DND-41 (cell line): ENCODE measurements around the gene GAGE10.

Experiments
- ATAC-seq: fragments of 200-7000 bp; cut with Tn5 transposase; 3 replicates; pipeline ENCODE4 v1.9.1; 2021; ENCODE audit warnings: low read depth; ENCODE audit not compliant: insufficient read depth
- DNase-seq: peaks from one replicate; pipeline ENCODE4 v3.0.0-alpha.2; 2020
- H2AFZ ChIP-seq: 2 replicates; pipeline ENCODE4 v1.6.0; 2012; ENCODE audit warnings: low read depth, low read length
- H3K27ac ChIP-seq: 2 replicates; pipeline ENCODE4 v1.5.1; 2012; ENCODE audit warnings: low read length, inconsistent platforms
- H3K27me3 ChIP-seq: fragments of 200-600 bp; sonication (generic); 2 replicates; pipeline ENCODE4 v1.6.0; 2012; ENCODE audit warnings: low read length, mild to moderate bottlenecking, inconsistent platforms; ENCODE audit not compliant: insufficient read depth, poor library complexity
- H3K36me3 ChIP-seq: 2 replicates; pipeline ENCODE4 v1.5.1; 2012; ENCODE audit warnings: low read length, inconsistent platforms; ENCODE audit not compliant: insufficient read depth
- H3K4me1 ChIP-seq: 2 replicates; pipeline ENCODE4 v1.5.1; 2012; ENCODE audit warnings: mild to moderate bottlenecking, low read length; ENCODE audit not compliant: insufficient read depth
- H3K4me2 ChIP-seq: 2 replicates; pipeline ENCODE4 v1.6.0; 2012; ENCODE audit warnings: mild to moderate bottlenecking, moderate library complexity, low read length, inconsistent platforms; ENCODE audit not compliant: insufficient read depth
- H3K4me3 ChIP-seq, 2 experiments: fragments of 200-600 bp in 1 of 2; shearing (Covaris generic) in 1 of 2; 2 replicates each; pipeline ENCODE4 v1.5.1; 2012 to 2016; ENCODE audit warnings: inconsistent platforms in 2 of 2, low read length in 2 of 2, mild to moderate bottlenecking in 2 of 2, low read depth in 1 of 2, moderate library complexity in 1 of 2
- H3K79me2 ChIP-seq: 2 replicates; pipeline ENCODE4 v1.6.0; 2012; ENCODE audit warnings: low read length, inconsistent platforms; ENCODE audit not compliant: insufficient read depth
- H3K9ac ChIP-seq: 2 replicates; pipeline ENCODE4 v1.6.0; 2012; ENCODE audit warnings: low read depth, mild to moderate bottlenecking, inconsistent platforms, low read length, moderate library complexity
- H3K9me3 ChIP-seq: 2 replicates; pipeline ENCODE4 v1.5.1; 2012; ENCODE audit warnings: low read length, moderate library complexity, mild to moderate bottlenecking, inconsistent platforms; ENCODE audit not compliant: insufficient read depth, severe bottlenecking
- H4K20me1 ChIP-seq: 2 replicates; pipeline ENCODE4 v1.6.0; 2012; ENCODE audit warnings: low read length; ENCODE audit not compliant: insufficient read depth
- EZH2 ChIP-seq: IDR thresholded peaks from 3 replicates; pipeline ENCODE4 v1.6.1; 2012; ENCODE audit warnings: borderline replicate concordance, low read depth, mild to moderate bottlenecking, moderate library complexity, low read length, inconsistent platforms; ENCODE audit not compliant: severe bottlenecking
- TF ChIP-seq, protein P1 (sequence below): IDR thresholded peaks from 2 replicates; pipeline ENCODE4 v1.5.1; 2012; ENCODE audit warnings: borderline replicate concordance, low read length, moderate library complexity, mild to moderate bottlenecking; ENCODE audit not compliant: poor library complexity, severe bottlenecking; ENCODE audit errors: extremely low read depth

GAGE10 gene

DNA sequence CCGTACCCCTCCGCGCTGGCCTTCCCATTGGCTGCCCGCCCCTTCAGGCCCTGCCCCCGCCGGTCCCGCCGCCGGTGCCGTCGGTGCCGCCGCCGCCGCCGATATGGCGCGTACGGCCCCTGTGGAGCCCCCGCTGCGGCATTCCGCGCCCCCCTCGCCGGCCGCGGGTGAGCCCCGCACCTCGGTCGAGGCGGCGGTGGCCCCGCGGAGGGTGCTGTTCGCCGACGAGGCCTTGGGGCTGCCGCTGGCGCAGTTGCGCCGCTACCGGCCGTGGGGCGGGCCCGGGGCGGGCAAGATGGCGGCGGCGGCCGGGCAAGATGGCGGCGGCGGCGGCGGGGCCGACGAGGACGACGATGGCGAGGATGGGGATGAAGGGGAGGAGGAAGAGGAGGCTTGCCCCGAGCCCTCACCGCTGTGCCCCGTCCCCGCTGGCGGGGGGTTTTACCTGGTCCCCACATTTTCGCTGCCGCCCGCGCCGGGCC lies 33.6 kb upstream of the GAGE10 start, which contains the start of gene PPP1R3F:
TSS of gene PPP1R3F (plus strand) at position 27 of the 482 bp plus-strand sequence. CDS start at position 104, 77 bp downstream.
- peak within 1 kb of the TSS; percentile 94 for H3K27ac ChIP-seq
- TF ChIP-seq, protein P1, sequence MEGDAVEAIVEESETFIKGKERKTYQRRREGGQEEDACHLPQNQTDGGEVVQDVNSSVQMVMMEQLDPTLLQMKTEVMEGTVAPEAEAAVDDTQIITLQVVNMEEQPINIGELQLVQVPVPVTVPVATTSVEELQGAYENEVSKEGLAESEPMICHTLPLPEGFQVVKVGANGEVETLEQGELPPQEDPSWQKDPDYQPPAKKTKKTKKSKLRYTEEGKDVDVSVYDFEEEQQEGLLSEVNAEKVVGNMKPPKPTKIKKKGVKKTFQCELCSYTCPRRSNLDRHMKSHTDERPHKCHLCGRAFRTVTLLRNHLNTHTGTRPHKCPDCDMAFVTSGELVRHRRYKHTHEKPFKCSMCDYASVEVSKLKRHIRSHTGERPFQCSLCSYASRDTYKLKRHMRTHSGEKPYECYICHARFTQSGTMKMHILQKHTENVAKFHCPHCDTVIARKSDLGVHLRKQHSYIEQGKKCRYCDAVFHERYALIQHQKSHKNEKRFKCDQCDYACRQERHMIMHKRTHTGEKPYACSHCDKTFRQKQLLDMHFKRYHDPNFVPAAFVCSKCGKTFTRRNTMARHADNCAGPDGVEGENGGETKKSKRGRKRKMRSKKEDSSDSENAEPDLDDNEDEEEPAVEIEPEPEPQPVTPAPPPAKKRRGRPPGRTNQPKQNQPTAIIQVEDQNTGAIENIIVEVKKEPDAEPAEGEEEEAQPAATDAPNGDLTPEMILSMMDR = no peak
- TF ChIP-seq EZH2 = no peak
- no peaks in the 10 kb centered on the region for H3K9me3 ChIP-seq
- peak within 1 kb of the TSS; percentile 88 for H2AFZ ChIP-seq
- ATAC-seq (peak; percentile 1; the same call in 1 of the 3 replicates), DNase-seq (no peak)
- H3K9ac ChIP-seq = peak within 1 kb of the TSS; percentile 94
- H3K4me1 ChIP-seq = peaks cover 39% of the 10 kb centered on the region
- H3K4me3 ChIP-seq = peak within 1 kb of the TSS; percentile 47 to 90; a peak in 3 of 4 replicates
- H4K20me1 ChIP-seq = peaks cover 5% of the 10 kb centered on the region; the same call in 1 of the 2 replicates
- H3K79me2 ChIP-seq = peaks cover 31% of the 10 kb centered on the region
- peak within 1 kb of the TSS; percentile 98 for H3K4me2 ChIP-seq
- peaks cover 9% of the 10 kb centered on the region for H3K36me3 ChIP-seq
- no peaks in the 10 kb centered on the region for H3K27me3 ChIP-seq

DNA sequence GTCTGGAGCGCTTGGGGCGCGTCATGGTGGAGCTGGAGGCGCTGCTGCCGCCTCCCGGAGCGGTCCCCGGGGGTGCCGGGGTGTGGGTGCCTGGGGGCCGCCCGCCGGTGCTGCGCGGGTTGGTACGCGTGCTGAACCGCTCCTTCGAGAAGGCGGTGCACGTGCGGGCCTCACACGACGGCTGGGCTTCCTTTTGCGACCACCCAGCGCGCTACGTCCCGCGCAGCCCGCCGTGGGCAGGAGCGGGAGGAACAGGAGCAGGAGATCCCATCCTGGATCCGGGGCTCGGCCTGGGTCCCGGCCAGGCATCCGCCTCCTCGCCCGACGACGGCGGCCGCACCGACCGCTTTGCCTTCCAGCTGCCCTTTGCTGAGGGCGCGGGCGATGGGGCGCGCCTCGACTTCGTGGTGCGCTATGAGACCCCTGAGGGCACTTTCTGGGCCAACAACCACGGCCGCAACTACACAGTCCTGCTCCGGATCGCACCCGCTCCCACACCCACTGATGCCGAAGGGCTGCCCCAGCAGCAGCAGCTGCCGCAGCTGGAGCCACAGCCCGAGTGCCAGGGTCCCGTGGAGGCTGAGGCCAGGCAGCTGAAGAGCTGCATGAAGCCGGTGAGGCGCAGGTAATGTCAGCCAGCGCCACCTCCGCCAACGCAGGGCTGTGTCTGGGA lies 33.1 kb upstream of the GAGE10 start:
- Histone ChIP-seq H3K27me3 (no peaks in the 10 kb centered on the region), H3K9ac (peak overlapping the region; percentile 94), H3K4me1 (peaks cover 39% of the 10 kb centered on the region), H3K9me3 (no peaks in the 10 kb centered on the region), H3K4me2 (peak overlapping the region; percentile 98), H4K20me1 (peaks cover 5% of the 10 kb centered on the region; the same call in 1 of the 2 replicates), H3K36me3 (peaks cover 9% of the 10 kb centered on the region), H3K27ac (peak overlapping the region; percentile 71), H3K79me2 (peaks cover 31% of the 10 kb centered on the region), H2AFZ (peak overlapping the region; percentile 78), H3K4me3 (peak overlapping the region; percentile 47 to 78; a peak in 3 of 4 replicates)
- ATAC-seq (no peak), DNase-seq (no peak)
- TF ChIP-seq, protein P1 = no peak
- no peak for TF ChIP-seq EZH2

DNA sequence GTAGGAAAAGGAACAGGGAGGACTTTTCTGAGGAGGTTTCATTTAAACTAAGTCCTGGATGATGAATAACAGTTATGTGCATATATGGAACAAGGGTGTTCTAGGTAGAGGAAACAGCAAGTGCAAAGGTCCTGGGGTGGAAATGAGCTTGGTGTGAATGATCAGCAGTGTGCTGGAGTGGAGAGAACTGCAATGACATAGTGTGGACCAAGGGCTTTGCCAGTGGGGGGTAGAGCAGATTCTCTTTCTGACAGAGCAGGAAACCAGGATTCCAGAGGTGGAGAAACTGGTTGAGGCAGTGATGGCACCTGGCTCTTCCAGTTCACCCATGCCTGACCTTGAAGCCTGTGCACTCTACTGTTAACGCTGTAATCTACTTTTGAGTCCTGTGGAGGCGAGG lies 32.1 kb upstream of the GAGE10 start:
- peaks cover 10% of the 10 kb centered on the region; the same call in 1 of the 2 replicates for H4K20me1 ChIP-seq
- peak overlapping the region; percentile 98 for H3K4me2 ChIP-seq
- peaks cover 39% of the 10 kb centered on the region for H3K4me1 ChIP-seq
- no peaks in the 10 kb centered on the region for H3K9me3 ChIP-seq
- peak overlapping the region in 1 of 2 experiments; percentile 78; a peak in 2 of 4 replicates for H3K4me3 ChIP-seq
- TF ChIP-seq, protein P1 = no peak
- TF ChIP-seq EZH2 = no peak
- H2AFZ ChIP-seq = no peak overlapping the region
- no peak overlapping the region for H3K27ac ChIP-seq
- ATAC-seq = no peak
- peaks cover 9% of the 10 kb centered on the region for H3K36me3 ChIP-seq
- H3K79me2 ChIP-seq = peaks cover 31% of the 10 kb centered on the region
- no peak for DNase-seq
- H3K9ac ChIP-seq = peak overlapping the region; percentile 2; the same call in 1 of the 2 replicates
- H3K27me3 ChIP-seq = no peaks in the 10 kb centered on the region
